K562 (cell line): ENCODE results near the gene VARS1. TPM values are rescaled to one million over a fixed set of nuclear protein-coding genes. Genes with fewer than 3 reads are reported as not detected.

ENCODE experiments used
- ARNT ChIP-seq, 2 experiments: fragments of 450-650 bp; IDR thresholded peaks; 2 replicates each; pipeline ENCODE4 v1.6.1; 2016; ENCODE audit warnings: mild to moderate bottlenecking in 1 of 2
- ATF6 ChIP-seq: sonication (generic); formaldehyde crosslinking; IDR thresholded peaks from 2 replicates; pipeline ENCODE4 v1.4.0; 2020; ENCODE audit warnings: mild to moderate bottlenecking, missing genetic modification reagents
- CBFA2T3 ChIP-seq: fragments of 450-650 bp; IDR thresholded peaks from 2 replicates; pipeline ENCODE4 v1.6.1; 2017
- CREBBP ChIP-seq: IDR thresholded peaks from one replicate; pipeline ENCODE4 v1.6.1; 2012; ENCODE audit warnings: low read depth, mild to moderate bottlenecking, control low read depth, inconsistent platforms, low read length
- HMGXB4 ChIP-seq: sonication (generic); formaldehyde crosslinking; IDR thresholded peaks from 2 replicates; pipeline ENCODE4 v1.8.1; 2023; ENCODE audit warnings: mild to moderate bottlenecking, missing genetic modification reagents
- KLF10 ChIP-seq: fragments of 250-450 bp; sonication (Bioruptor Pico); IDR thresholded peaks from 2 replicates; pipeline ENCODE4 v1.6.1; 2021; ENCODE audit warnings: matching md5 sums
- NBN ChIP-seq: fragments of 450-650 bp; IDR thresholded peaks from 2 replicates; pipeline ENCODE4 v1.6.1; 2016; ENCODE audit warnings: low read depth, mild to moderate bottlenecking
- PCBP1 ChIP-seq: fragments of 200-400 bp; formaldehyde crosslinking; IDR thresholded peaks from 2 replicates; pipeline ENCODE4 v1.6.1; 2018; ENCODE audit warnings: mild to moderate bottlenecking, low read depth, low read length; ENCODE audit not compliant: poor library complexity, severe bottlenecking
- PHTF2 ChIP-seq: fragments of 250-450 bp; sonication (Bioruptor Pico); IDR thresholded peaks from 2 replicates; pipeline ENCODE4 v1.5.0; 2021; ENCODE audit warnings: mild to moderate bottlenecking
- POU5F1 ChIP-seq: fragments of 150-350 bp; IDR thresholded peaks from 2 replicates; pipeline ENCODE4 v1.6.1; 2014; ENCODE audit warnings: borderline replicate concordance, low read length, low read depth, mild to moderate bottlenecking; ENCODE audit not compliant: partially characterized antibody
- TAF7 ChIP-seq: fragments of 450-650 bp; IDR thresholded peaks from 2 replicates; pipeline ENCODE4 v1.6.1; 2016; ENCODE audit warnings: missing genetic modification characterization, missing compliant biosample characterization
- TFAP4 ChIP-seq: sonication (generic); formaldehyde crosslinking; IDR thresholded peaks from 2 replicates; pipeline ENCODE4 v1.8.0; 2022; ENCODE audit warnings: missing genetic modification reagents, mild to moderate bottlenecking, moderate library complexity, borderline replicate concordance
- TGIF2 ChIP-seq: sonication (generic); formaldehyde crosslinking; IDR thresholded peaks from 2 replicates; pipeline ENCODE4 v1.8.1; 2022; ENCODE audit warnings: mild to moderate bottlenecking, missing genetic modification reagents, moderate library complexity
- TSHZ1 ChIP-seq: fragments of 250-450 bp; sonication (Bioruptor Pico); IDR thresholded peaks from 2 replicates; pipeline ENCODE4 v1.4.0; 2020; ENCODE audit warnings: mild to moderate bottlenecking, moderate library complexity
- WHSC1 ChIP-seq: IDR thresholded peaks from one replicate; pipeline ENCODE4 v1.6.1; 2012; ENCODE audit warnings: low read length, control low read depth, inconsistent platforms
- ZBED1 ChIP-seq: IDR thresholded peaks from 2 replicates; pipeline ENCODE4 v1.6.1; 2014
- ZNF197 ChIP-seq: fragments of 200-800 bp; sonication (Bioruptor generic); IDR thresholded peaks from 2 replicates; pipeline ENCODE4 v1.6.1; 2016; ENCODE audit warnings: low read depth, missing genetic modification characterization, missing compliant biosample characterization
- ZNF253 ChIP-seq: fragments of 250-450 bp; sonication (Bioruptor Pico); conservative IDR thresholded peaks from 2 replicates; pipeline ENCODE4 v1.6.1; 2021; ENCODE audit warnings: mild to moderate bottlenecking
- polyA plus RNA-seq, 8 experiments: library from polyadenylated mRNA; depleted of rRNA in 4 of 8; stranded (reverse) in 5 of 8; unstranded in 3 of 8; fragments of >200 nt; fragmentation: Nextera tagmentation in 2 of 8; fragmentation: Illumina TruSeq in 1 of 8; extraction: Ambion mirVana in 2 of 8; extraction: Trizol in 1 of 8; gene quantifications; 2 replicates each; pipeline versions ENCODE4 v1.2.1 to v1.2.3, GENCODE V29; 2011 to 2014; ENCODE audit warnings: inconsistent platforms in 1 of 8, missing spikeins in 1 of 8
- total RNA-seq, 7 experiments: library from RNA; depleted of rRNA in 6 of 7; stranded (reverse); fragments of >200 nt in 6 of 7; fragmentation: Illumina TruSeq in 2 of 7; extraction: Trizol in 2 of 7; gene quantifications; 2 replicates each; pipeline versions ENCODE4 v1.2.1 to v1.2.3, GENCODE V29; 2011 to 2021; ENCODE audit warnings: low replicate concordance in 1 of 7

VARS1 gene
- total and polyA plus RNA-seq, 9 of the 15 experiments (the other 6 are each of a cell fraction or from before 2014, with no cell fraction given): 2.9 to 488 (median 130) TPM

GRCh38 chr6:31806470-31807272, 11.1 kb upstream of the VARS1 start, which contains the start of gene LSM2 (continued):
- TF ChIP-seq TFAP4 (peak; percentile 92), CBFA2T3 (no peak), ATF6 (CRISPR knock-in tag) (peak; percentile 86; the same call in 1 of the 2 replicates), ZBED1 (peak; percentile 49; the same call in 1 of the 2 replicates), HMGXB4 (CRISPR knock-in tag) (peak; percentile 98), ZNF197 (CRISPR knock-in tag) (no peak), KLF10 (CRISPR knock-in tag) (no peak), TSHZ1 (CRISPR knock-in tag) (no peak), POU5F1 (no peak), ARNT (IDR thresholded peaks at IDR 0.05) (peak in 1 of 2 experiments; percentile 39; a peak in 2 of 4 replicates), NBN (peak; percentile 81), TGIF2 (no peak), ZNF253 (no peak), PHTF2 (CRISPR knock-in tag) (0 out of 2 replicates have a peak, but pooled peaks have one; percentile 13), PCBP1 (peak; percentile 66), CREBBP (no peak), TAF7 (peak; percentile 72), WHSC1 (no peak)
